Stomach smooth muscle (tissue), 2 donors: ENCODE data around the gene ST8SIA6.

ENCODE experiments used
- H3K27ac ChIP-seq: one replicate; pipeline ENCODE4 v1.7.0; 2013; ENCODE audit warnings: mild to moderate bottlenecking, low read length, inconsistent platforms
- H3K27me3 ChIP-seq, 2 donors: one replicate each; pipeline ENCODE4 v1.7.0; 2013; ENCODE audit warnings: low read length in 2 of 2; ENCODE audit not compliant: insufficient read depth in 2 of 2, control insufficient read depth in 1 of 2
- H3K36me3 ChIP-seq, 2 donors: one replicate each; pipeline ENCODE4 v1.7.0; 2013; ENCODE audit warnings: low read length in 2 of 2; ENCODE audit not compliant: control insufficient read depth in 2 of 2, insufficient read depth in 2 of 2
- H3K4me1 ChIP-seq: one replicate; pipeline ENCODE4 v1.7.0; 2013; ENCODE audit warnings: low read length; ENCODE audit not compliant: control insufficient read depth, insufficient read depth
- H3K4me3 ChIP-seq, 2 donors: one replicate each; pipeline ENCODE4 v1.7.0; 2013; ENCODE audit warnings: low read length in 2 of 2
- H3K9ac ChIP-seq, 2 donors: one replicate each; pipeline ENCODE4 v1.7.0; 2013; ENCODE audit warnings: low read length in 2 of 2, mild to moderate bottlenecking in 1 of 2
- H3K9me3 ChIP-seq, 2 donors: one replicate each; pipeline ENCODE4 v1.7.0; 2013; ENCODE audit warnings: low read length in 2 of 2; ENCODE audit not compliant: control insufficient read depth in 2 of 2
- donor health status: healthy.
- donor health status: Pancreatic carcinoma.

Gene ST8SIA6

GRCh38 chr10:17290226-17290625 is 164.2 kb downstream of the ST8SIA6 start:
- no peaks in the 10 kb centered on the region for H3K27me3 ChIP-seq
- H3K9ac ChIP-seq = no peak overlapping the region
- no peak overlapping the region for H3K4me3 ChIP-seq
- H3K36me3 ChIP-seq = no peaks in the 10 kb centered on the region
- no peaks in the 10 kb centered on the region for H3K9me3 ChIP-seq
- no peak overlapping the region for H3K27ac ChIP-seq
- no peaks in the 10 kb centered on the region for H3K4me1 ChIP-seq

- Histone ChIP-seq H3K9ac (no peak overlapping the region), H3K27me3 (no peaks in the 10 kb centered on the region), H3K4me3 (no peak overlapping the region), H3K27ac (no peak overlapping the region), H3K9me3 (no peaks in the 10 kb centered on the region), H3K4me1 (no peaks in the 10 kb centered on the region), H3K36me3 (no peaks in the 10 kb centered on the region)
Observed at GRCh38 chr10:17289763-17290162, 164.6 kb downstream of the ST8SIA6 start.

GRCh38 chr10:17286562-17287550 is 167.5 kb downstream of the ST8SIA6 start:
- H3K4me3 ChIP-seq = no peak overlapping the region
- no peaks in the 10 kb centered on the region for H3K27me3 ChIP-seq
- peaks cover 0 to 7% of the 10 kb centered on the region in 2 donors for H3K9me3 ChIP-seq
- no peak overlapping the region for H3K9ac ChIP-seq
- H3K36me3 ChIP-seq = no peaks in the 10 kb centered on the region
- H3K4me1 ChIP-seq = no peaks in the 10 kb centered on the region
- no peak overlapping the region for H3K27ac ChIP-seq

- peaks cover 0 to 7% of the 10 kb centered on the region in 2 donors for H3K9me3 ChIP-seq
- no peak overlapping the region for H3K4me3 ChIP-seq
- H3K27ac ChIP-seq = no peak overlapping the region
Observed at GRCh38 chr10:17282311-17282710, 172.1 kb downstream of the ST8SIA6 start.

GRCh38 chr10:17278607-17279240 is 175.7 kb downstream of the ST8SIA6 start:
- Histone ChIP-seq H3K9ac (no peak overlapping the region), H3K27ac (no peak overlapping the region), H3K36me3 (no peaks in the 10 kb centered on the region), H3K4me1 (no peaks in the 10 kb centered on the region), H3K27me3 (no peaks in the 10 kb centered on the region), H3K9me3 (peaks cover 0 to 4% of the 10 kb centered on the region in 2 donors), H3K4me3 (no peak overlapping the region)

More at GRCh38 chr10:17282311-17282710, 172.1 kb downstream of the ST8SIA6 start:
- Histone ChIP-seq H3K36me3 (no peaks in the 10 kb centered on the region), H3K27me3 (no peaks in the 10 kb centered on the region), H3K4me1 (no peaks in the 10 kb centered on the region), H3K9ac (no peak overlapping the region)

- no peaks in the 10 kb centered on the region for H3K9me3 ChIP-seq
- no peak overlapping the region for H3K4me3 ChIP-seq
- H3K27ac ChIP-seq = no peak overlapping the region
- no peaks in the 10 kb centered on the region for H3K4me1 ChIP-seq
- no peaks in the 10 kb centered on the region for H3K36me3 ChIP-seq
- H3K27me3 ChIP-seq = no peaks in the 10 kb centered on the region
- H3K9ac ChIP-seq = no peak overlapping the region
Observed at GRCh38 chr10:17276756-17277424, 177.5 kb downstream of the ST8SIA6 start.

- Histone ChIP-seq H3K36me3 (no peaks in the 10 kb centered on the region), H3K9ac (no peak overlapping the region), H3K27ac (no peak overlapping the region), H3K27me3 (no peaks in the 10 kb centered on the region), H3K9me3 (no peaks in the 10 kb centered on the region), H3K4me3 (no peak overlapping the region), H3K4me1 (no peaks in the 10 kb centered on the region)
Observed at GRCh38 chr10:17273403-17273802, 181.0 kb downstream of the ST8SIA6 start.

- Histone ChIP-seq H3K9me3 (no peaks in the 10 kb centered on the region), H3K4me1 (no peaks in the 10 kb centered on the region), H3K27ac (no peak overlapping the region), H3K9ac (no peak overlapping the region), H3K4me3 (no peak overlapping the region), H3K27me3 (no peaks in the 10 kb centered on the region), H3K36me3 (no peaks in the 10 kb centered on the region)
Observed at GRCh38 chr10:17272648-17273047, 181.7 kb downstream of the ST8SIA6 start.
